Tongue (tissue), 2 donors: ENCODE measurements around the gene KRTAP10-2. TPM values are rescaled to one million over a fixed set of nuclear protein-coding genes. Genes with fewer than 3 reads are reported as not detected.
"Not testable (repeated sequence)": the region's sequence is repeated elsewhere in the genome, so short reads cannot be mapped to it uniquely, and the experiment has no call there.

Experiments used
- DNase-seq: peaks from one replicate; pipeline ENCODE4 v3.0.0-alpha.2; 2015
- total RNA-seq: library from RNA; depleted of rRNA; stranded (reverse); fragments of >200 nt; gene quantifications from one replicate; pipeline ENCODE4 v1.2.3, GENCODE V29; 2014

KRTAP10-2 gene
- total RNA-seq, 1 donor from 2014 or later, result not detected

GRCh38 chr21:44582055-44582454 is 30.8 kb upstream of the KRTAP10-2 start:
- DNase-seq, result no peak

GRCh38 chr21:44581158-44581557 is 29.9 kb upstream of the KRTAP10-2 start:
- DNase-seq, result no peak

DNA sequence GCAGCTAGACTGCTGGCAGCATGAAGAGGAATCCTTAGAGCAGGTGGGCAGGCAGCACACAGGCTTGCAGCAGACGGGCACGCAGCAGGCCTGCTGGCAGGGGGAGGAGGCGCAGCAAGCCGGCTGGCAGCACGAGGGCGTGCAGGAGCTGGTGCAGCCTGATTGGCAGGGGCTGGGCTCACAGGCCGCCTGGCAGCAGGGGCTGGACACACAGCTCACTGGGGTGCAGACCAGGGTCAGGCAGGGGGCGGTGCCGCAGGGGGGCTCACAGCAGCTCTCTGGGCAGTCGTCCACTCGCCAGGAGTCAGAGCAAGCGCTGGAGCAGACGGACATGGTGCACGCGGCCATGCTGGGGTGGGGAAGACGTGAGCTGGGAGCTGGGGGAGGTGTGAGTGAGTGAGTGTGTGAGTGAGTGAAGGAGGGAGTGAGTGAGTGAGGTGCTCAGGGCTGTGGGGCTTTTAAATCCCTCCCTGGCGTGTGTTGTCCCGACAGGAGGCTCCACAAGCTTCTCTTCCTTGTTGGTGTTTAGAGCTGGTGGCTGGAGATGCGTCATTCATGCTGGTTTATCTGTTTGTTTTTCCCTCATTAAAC is 29.0 kb upstream of the KRTAP10-2 start, which contains the start of gene KRTAP10-5:
Gene KRTAP10-5 (minus strand): TSS at position 374 of the 591 bp plus-strand sequence. CDS start 26 bp downstream, at position 348.
- not testable (repeated sequence) for DNase-seq

DNA sequence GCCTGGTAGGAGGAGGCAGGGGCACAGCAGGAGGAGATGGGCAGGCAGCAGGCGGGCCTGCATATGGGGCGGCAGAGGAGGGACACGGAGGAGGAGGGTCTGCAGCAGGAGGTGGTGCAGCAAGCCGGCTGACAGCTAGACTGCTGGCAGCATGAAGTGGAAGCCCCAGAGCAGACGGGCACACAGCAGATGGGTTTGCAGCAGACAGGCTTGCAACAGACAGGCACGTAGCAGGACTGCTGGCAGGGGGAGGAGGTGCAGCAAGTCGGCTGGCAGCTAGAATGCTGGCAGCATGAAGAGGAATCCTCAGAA is 28.5 kb upstream of the KRTAP10-2 start:
- no peak for DNase-seq

- no peak for DNase-seq
Observed at GRCh38 chr21:44579056-44579832, 27.9 kb upstream of the KRTAP10-2 start.

- DNase-seq, result no peak
Observed at GRCh38 chr21:44578371-44579055, 27.2 kb upstream of the KRTAP10-2 start.

DNA sequence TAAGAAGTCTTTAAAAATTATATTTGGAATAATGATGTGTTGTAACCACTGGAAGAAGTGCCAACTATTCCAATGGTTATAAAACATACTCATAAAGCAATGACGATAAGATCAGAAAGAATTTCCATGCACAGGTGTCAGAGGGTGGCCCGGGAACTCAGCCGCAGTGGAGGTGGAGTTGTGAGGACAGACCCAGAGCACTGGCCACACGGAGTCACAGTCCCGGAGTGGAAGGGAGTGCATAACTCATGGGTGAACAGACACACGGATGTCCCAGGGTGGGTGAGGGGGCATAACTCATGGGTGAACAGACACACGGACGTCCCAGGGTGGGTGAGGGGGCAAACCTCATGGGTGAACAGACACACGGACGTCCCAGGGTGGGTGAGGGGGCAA is 24.7 kb upstream of the KRTAP10-2 start:
- DNase-seq, result no peak

GRCh38 chr21:44575307-44576024 is 24.2 kb upstream of the KRTAP10-2 start:
- no peak for DNase-seq

GRCh38 chr21:44574457-44575306 is 23.4 kb upstream of the KRTAP10-2 start:
- DNase-seq, result no peak

DNA sequence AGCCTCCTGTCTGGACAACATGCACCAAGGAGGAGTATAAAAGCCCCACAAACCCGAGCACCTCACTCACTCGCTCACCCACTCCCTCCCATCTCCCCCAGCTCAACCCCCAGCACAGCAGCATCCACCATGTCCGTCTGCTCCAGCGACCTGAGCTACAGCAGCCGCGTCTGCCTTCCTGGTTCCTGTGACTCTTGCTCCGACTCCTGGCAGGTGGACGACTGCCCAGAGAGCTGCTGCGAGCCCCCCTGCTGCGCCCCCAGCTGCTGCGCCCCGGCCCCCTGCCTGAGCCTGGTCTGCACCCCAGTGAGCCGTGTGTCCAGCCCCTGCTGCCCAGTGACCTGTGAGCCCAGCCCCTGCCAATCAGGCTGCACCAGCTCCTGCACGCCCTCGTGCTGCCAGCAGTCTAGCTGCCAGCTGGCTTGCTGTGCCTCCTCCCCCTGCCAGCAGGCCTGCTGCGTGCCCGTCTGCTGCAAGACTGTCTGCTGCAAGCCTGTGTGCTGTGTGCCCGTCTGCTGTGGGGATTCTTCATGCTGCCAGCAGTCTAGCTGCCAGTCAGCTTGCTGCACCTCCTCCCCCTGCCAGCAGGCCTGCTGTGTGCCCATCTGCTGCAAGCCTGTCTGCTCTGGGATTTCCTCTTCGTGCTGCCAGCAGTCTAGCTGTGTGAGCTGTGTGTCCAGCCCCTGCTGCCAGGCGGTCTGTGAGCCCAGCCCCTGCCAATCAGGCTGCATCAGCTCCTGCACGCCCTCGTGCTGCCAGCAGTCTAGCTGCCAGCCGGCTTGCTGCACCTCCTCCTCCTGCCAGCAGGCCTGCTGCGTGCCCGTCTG is 22.5 kb upstream of the KRTAP10-2 start, which contains the start of gene KRTAP10-4:
Gene KRTAP10-4 (plus strand): TSS at position 100 of the 827 bp plus-strand sequence. CDS start 30 bp downstream, at position 130.
- DNase-seq, result not testable (repeated sequence)

DNA sequence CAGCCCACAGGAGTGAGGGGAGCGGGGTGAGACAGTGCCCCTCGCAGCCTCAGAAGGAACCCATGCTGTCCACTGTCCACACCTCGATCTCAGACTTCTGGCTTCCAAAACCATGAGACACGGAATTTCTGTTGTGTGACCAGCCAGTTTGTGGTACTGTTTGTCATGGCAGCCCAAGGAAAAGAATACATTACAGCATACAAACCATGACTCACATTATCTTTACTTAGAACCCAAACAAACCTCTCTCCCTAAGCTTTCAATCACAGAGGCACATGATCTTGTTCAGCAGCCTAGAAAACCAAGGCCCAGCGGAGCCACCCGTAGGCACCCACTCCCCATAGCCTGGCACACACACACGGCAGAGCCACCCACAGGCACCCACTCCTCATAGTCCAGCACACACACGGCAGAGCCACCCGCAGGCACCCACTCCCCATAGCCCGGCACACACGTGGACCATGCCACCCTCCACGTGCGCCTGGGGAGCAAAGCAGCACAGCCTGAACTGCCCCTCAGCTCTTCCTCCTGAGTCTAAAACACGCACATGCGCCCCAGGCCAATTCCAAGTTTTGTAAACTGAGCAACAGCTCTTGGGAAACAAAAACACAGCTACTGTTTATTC is 21.8 kb upstream of the KRTAP10-2 start:
- no peak for DNase-seq

DNA sequence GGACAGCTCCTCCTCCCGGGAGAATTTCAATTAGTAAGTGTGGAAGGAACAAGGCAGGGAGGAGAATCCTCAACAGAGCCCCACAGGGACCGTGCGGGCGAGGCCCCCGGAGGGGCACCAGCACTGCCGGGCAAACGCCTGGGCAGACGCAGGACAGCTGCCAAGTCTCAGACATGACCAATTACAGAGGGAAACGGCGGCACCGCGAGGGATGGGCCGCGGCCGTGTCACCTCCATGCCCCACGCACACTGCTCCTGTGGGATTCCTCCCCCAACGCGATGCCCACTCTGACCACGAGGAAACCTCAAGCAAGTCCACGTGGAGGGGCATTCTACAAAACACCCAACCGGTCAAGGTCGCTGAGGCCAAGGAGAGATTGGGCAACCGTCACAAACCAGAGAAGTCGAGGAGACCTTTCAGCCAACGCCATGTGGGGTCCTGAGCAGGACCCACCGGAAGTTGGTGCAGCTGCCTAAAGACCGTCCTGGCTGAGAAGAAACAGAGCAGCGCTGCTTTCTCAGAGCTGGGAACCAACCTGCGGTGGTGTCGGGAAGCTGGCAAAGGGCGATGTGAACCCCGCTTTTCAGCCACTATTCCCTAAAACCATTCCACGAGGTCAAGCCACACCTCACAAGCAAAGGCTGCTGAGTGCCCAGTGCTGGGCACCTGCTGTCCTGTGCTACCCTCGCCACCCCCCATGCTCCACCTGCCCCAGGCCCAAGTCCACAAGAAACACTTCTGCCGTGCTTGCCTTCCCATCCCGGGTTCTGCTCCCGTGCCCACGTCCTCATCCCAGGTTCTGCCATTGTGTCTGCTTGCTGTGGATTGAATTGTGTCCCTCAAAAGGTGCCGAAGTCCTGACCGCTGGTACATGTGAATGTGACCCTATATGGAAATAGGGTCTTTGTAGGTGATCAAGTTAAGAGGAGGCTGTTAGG is 20.8 kb upstream of the KRTAP10-2 start:
- no peak for DNase-seq

- no peak for DNase-seq
Observed at GRCh38 chr21:44571296-44571695, 20.0 kb upstream of the KRTAP10-2 start.

GRCh38 chr21:44569861-44570517 is 18.7 kb upstream of the KRTAP10-2 start:
- DNase-seq, result no peak

- DNase-seq, result peak; percentile 48
Observed at GRCh38 chr21:44568667-44569556, 17.6 kb upstream of the KRTAP10-2 start.

GRCh38 chr21:44568261-44568660 is 17.0 kb upstream of the KRTAP10-2 start:
- DNase-seq, result no peak

GRCh38 chr21:44567481-44568171 is 16.3 kb upstream of the KRTAP10-2 start:
- no peak for DNase-seq
